HG02885 (cell line): ENCODE measurements around the gene GORASP1.

Source experiments
- ATAC-seq: cut with Tn5 transposase; IDR thresholded peaks from one replicate; pipeline ENCODE4 v1.9.1; 2021; ENCODE audit warnings: mild to moderate bottlenecking; ENCODE audit not compliant: unreplicated experiment, poor library complexity

Gene GORASP1

GRCh38 chr3:39103791-39104552 lies 3.5 kb downstream of the GORASP1 start:
- ATAC-seq = no peak

- ATAC-seq = no peak
Observed at GRCh38 chr3:39103324-39103693, 4.1 kb downstream of the GORASP1 start.

- no peak for ATAC-seq
Observed at GRCh38 chr3:39102504-39103323, 4.7 kb downstream of the GORASP1 start.

GRCh38 chr3:39101022-39101689 lies 6.3 kb downstream of the GORASP1 start:
- peak; percentile 74 for ATAC-seq

GRCh38 chr3:39100500-39100886 lies 6.9 kb downstream of the GORASP1 start:
- ATAC-seq = no peak

- no peak for ATAC-seq
Observed at GRCh38 chr3:39099738-39100499, 7.5 kb downstream of the GORASP1 start.

GRCh38 chr3:39099242-39099641 lies 8.2 kb downstream of the GORASP1 start:
- no peak for ATAC-seq

GRCh38 chr3:39098473-39099000 lies 8.9 kb downstream of the GORASP1 start:
- no peak for ATAC-seq

- no peak for ATAC-seq
Observed at GRCh38 chr3:39097716-39098472, 9.5 kb downstream of the GORASP1 start.

GRCh38 chr3:39096775-39097174 lies 10.7 kb downstream of the GORASP1 start:
- ATAC-seq = no peak

- no peak for ATAC-seq
Observed at GRCh38 chr3:39095778-39096177, 11.6 kb downstream of the GORASP1 start.

GRCh38 chr3:39094851-39095677 lies 12.4 kb downstream of the GORASP1 start:
- ATAC-seq = no peak

GRCh38 chr3:39090922-39091321 lies 16.5 kb downstream of the GORASP1 start:
- no peak for ATAC-seq

GRCh38 chr3:39088889-39089288 lies 18.5 kb downstream of the GORASP1 start:
- ATAC-seq = no peak

GRCh38 chr3:39088456-39088855 lies 19.0 kb downstream of the GORASP1 start:
- no peak for ATAC-seq

GRCh38 chr3:39086144-39086543 lies 21.3 kb downstream of the GORASP1 start:
- no peak for ATAC-seq

GRCh38 chr3:39082666-39083313 lies 24.6 kb downstream of the GORASP1 start:
- no peak for ATAC-seq

- no peak for ATAC-seq
Observed at GRCh38 chr3:39080026-39080425, 27.4 kb downstream of the GORASP1 start.
